ENCODE measurements around the gene PIK3CD. TPM values are rescaled to one million over a fixed set of nuclear protein-coding genes. Genes with fewer than 3 reads are reported as not detected.
"Not testable (repeated sequence)": the region's sequence is repeated elsewhere in the genome, so short reads cannot be mapped to it uniquely, and the experiment has no call there.

The PIK3CD gene
- total RNA-seq, 2 donors from 2014 or later: 12.4 to 18.7 TPM

GRCh38 chr1:9755441-9755995, 104.0 kb downstream of the PIK3CD start:
- TF ChIP-seq CTCF (IDR thresholded peaks at IDR 0.05): no peak
- Histone ChIP-seq H3K27me3 (replicated peaks; ENCODE audit: insufficient read depth) (no peaks in the 10 kb centered on the region), H3K9me3 (no peaks in the 10 kb centered on the region), H3K27ac (no peak overlapping the region), H3K4me3 (no peak overlapping the region), H3K36me3 (peaks cover 4% of the 10 kb centered on the region), H3K4me1 (ENCODE audit: control insufficient read depth in 1 of 2, low read depth in 2 of 2) (peaks cover 0 to 15% of the 10 kb centered on the region in 2 donors)
- DNase-seq (ENCODE audit: low spot score) (no peak), ATAC-seq (ENCODE audit: insufficient number of reproducible peaks, low FRiP score, low read depth) (no peak)

GRCh38 chr1:9758559-9759121, 107.1 kb downstream of the PIK3CD start:
- Histone ChIP-seq H3K27me3 (replicated peaks; ENCODE audit: insufficient read depth) (no peaks in the 10 kb centered on the region), H3K4me1 (ENCODE audit: control insufficient read depth in 1 of 2, low read depth in 2 of 2) (peaks cover 0 to 15% of the 10 kb centered on the region in 2 donors)
- ATAC-seq (ENCODE audit: insufficient number of reproducible peaks, low FRiP score, low read depth): no peak

DNA sequence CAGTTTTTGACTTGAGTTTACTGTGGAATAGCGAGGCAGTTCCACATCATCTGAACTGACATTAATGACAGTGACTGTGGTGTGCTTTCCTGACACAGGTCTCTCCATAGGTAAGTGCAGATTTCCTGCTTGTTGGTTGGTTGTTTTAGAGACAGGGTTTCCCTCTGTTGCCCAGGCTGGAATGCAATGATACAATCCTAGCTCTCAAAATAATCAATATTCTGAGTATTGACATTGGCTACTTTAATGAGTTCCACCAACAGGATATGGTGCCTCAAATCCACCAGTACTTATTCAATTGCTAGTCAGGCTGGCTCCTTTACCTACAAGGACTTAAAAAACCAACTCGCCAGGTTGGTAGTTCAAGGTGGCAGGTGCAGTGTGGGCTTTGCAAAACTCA, 108.4 kb downstream of the PIK3CD start:
- H3K4me3 ChIP-seq: no peak overlapping the region
- no peak overlapping the region for H3K27ac ChIP-seq
- peaks cover 0 to 15% of the 10 kb centered on the region in 2 donors for H3K4me1 ChIP-seq (ENCODE audit: control insufficient read depth in 1 of 2, low read depth in 2 of 2)
- no peak for DNase-seq (ENCODE audit: low spot score)
- no peak for TF ChIP-seq CTCF (IDR thresholded peaks at IDR 0.05)
- no peak for ATAC-seq (ENCODE audit: insufficient number of reproducible peaks, low FRiP score, low read depth)
- H3K27me3 ChIP-seq (replicated peaks; ENCODE audit: insufficient read depth): no peaks in the 10 kb centered on the region
- H3K36me3 ChIP-seq: no peaks in the 10 kb centered on the region
- H3K9me3 ChIP-seq: no peaks in the 10 kb centered on the region

More at GRCh38 chr1:9758559-9759121, 107.1 kb downstream of the PIK3CD start:
- Histone ChIP-seq H3K27ac (no peak overlapping the region), H3K36me3 (no peaks in the 10 kb centered on the region), H3K4me3 (no peak overlapping the region), H3K9me3 (no peaks in the 10 kb centered on the region)
- no peak for DNase-seq (ENCODE audit: low spot score)
- TF ChIP-seq CTCF (IDR thresholded peaks at IDR 0.05): no peak

GRCh38 chr1:9760824-9761223, 109.3 kb downstream of the PIK3CD start:
- H3K36me3 ChIP-seq: no peaks in the 10 kb centered on the region
- H3K27ac ChIP-seq: no peak overlapping the region
- TF ChIP-seq CTCF (IDR thresholded peaks at IDR 0.05): no peak
- peaks cover 0 to 7% of the 10 kb centered on the region in 2 donors for H3K4me1 ChIP-seq (ENCODE audit: control insufficient read depth in 1 of 2, low read depth in 2 of 2)
- no peaks in the 10 kb centered on the region for H3K9me3 ChIP-seq
- ATAC-seq (ENCODE audit: insufficient number of reproducible peaks, low FRiP score, low read depth): no peak
- no peak overlapping the region for H3K4me3 ChIP-seq
- H3K27me3 ChIP-seq (replicated peaks; ENCODE audit: insufficient read depth): no peaks in the 10 kb centered on the region
- no peak for DNase-seq (ENCODE audit: low spot score)

GRCh38 chr1:9761855-9762254, 110.3 kb downstream of the PIK3CD start:
- DNase-seq (ENCODE audit: low spot score): no peak
- H3K36me3 ChIP-seq: no peaks in the 10 kb centered on the region
- H3K4me3 ChIP-seq: no peak overlapping the region
- H3K4me1 ChIP-seq (ENCODE audit: control insufficient read depth in 1 of 2, low read depth in 2 of 2): no peaks in the 10 kb centered on the region
- no peak overlapping the region for H3K27ac ChIP-seq
- H3K9me3 ChIP-seq: no peaks in the 10 kb centered on the region
- ATAC-seq (ENCODE audit: insufficient number of reproducible peaks, low FRiP score, low read depth): no peak
- H3K27me3 ChIP-seq (replicated peaks; ENCODE audit: insufficient read depth): no peaks in the 10 kb centered on the region
- no peak for TF ChIP-seq CTCF (IDR thresholded peaks at IDR 0.05)

DNA sequence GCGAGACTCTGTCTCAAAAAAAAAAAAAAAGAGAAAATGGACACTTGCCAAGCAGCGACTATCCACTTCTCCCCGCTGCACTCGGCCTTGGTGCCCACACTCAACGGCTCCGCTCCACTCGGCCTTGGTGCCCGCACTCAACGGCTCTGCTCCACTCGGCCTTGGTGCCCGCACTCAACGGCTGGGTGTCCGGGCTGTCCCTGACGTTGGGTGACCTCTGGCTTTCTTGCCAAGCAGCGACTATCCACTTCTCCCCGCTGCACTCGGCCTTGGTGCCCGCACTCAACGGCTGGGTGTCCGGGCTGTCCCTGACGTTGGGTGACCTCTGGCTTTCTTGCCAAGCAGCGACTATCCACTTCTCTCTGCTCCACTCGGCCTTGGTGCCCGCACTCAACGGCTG, 110.9 kb downstream of the PIK3CD start:
- not testable (repeated sequence) for H3K4me1 ChIP-seq (ENCODE audit: control insufficient read depth in 1 of 2, low read depth in 2 of 2); DNase-seq (ENCODE audit: low spot score); H3K36me3 ChIP-seq

More for the DNA sequence above, 110.9 kb downstream of the PIK3CD start:
- H3K27ac ChIP-seq; H3K4me3 ChIP-seq; H3K9me3 ChIP-seq; ATAC-seq (ENCODE audit: insufficient number of reproducible peaks, low FRiP score, low read depth); H3K27me3 ChIP-seq (replicated peaks; ENCODE audit: insufficient read depth): not testable (repeated sequence)

Measured in thoracic aorta (tissue), 2 donors.